Measurements from ENCODE around the gene NOL3.

The NOL3 gene

DNA sequence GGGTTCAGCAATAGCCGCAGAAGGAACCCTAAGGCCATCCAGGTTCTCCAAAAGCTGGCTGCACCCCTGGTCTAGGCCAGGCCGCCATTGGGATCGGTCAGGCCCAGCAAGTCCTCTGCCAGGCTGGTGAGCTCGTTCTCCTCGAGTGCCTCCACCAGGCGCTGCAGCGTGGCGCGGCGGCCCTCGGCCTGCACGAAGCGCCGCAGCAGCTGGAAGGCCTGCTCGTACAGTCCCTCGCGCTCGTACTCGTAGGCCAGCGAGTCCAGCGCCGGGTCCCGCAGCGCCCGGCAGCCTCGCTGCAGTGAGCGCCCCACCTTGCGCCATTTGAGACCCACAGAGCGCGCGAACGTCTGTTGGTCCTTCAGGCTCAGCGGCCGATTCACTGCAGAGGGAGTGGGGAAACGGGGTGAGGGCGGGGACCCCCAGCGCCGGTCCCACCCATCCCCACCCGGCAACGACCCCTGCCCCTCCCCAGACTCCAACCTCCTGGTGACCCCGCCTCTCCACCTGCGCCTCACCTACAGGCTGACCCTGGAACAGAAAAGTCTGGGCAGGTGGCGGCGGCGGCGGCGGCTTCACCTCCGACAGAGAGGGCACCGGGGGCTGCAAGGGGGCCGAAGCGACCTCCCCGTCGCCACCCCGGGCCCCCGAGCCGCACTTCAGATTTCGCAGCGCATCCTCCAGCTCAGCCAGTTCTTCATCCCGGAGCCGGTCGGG lies 15.6 kb upstream of the NOL3 start:
- H3K4me3 ChIP-seq (ENCODE audit: low read depth, low read length): no peak overlapping the region

- H3K4me3 ChIP-seq (ENCODE audit: low read depth, low read length): no peak overlapping the region
These were observed 14.8 kb upstream of the NOL3 start for GRCh38 chr16:67155295-67156142.

- H3K4me3 ChIP-seq (ENCODE audit: low read depth, low read length): no peak overlapping the region
These were observed 14.0 kb upstream of the NOL3 start for GRCh38 chr16:67156143-67156844.

- no peak overlapping the region for H3K4me3 ChIP-seq (ENCODE audit: low read depth, low read length)
These were observed 13.1 kb upstream of the NOL3 start for GRCh38 chr16:67157106-67157748.

DNA sequence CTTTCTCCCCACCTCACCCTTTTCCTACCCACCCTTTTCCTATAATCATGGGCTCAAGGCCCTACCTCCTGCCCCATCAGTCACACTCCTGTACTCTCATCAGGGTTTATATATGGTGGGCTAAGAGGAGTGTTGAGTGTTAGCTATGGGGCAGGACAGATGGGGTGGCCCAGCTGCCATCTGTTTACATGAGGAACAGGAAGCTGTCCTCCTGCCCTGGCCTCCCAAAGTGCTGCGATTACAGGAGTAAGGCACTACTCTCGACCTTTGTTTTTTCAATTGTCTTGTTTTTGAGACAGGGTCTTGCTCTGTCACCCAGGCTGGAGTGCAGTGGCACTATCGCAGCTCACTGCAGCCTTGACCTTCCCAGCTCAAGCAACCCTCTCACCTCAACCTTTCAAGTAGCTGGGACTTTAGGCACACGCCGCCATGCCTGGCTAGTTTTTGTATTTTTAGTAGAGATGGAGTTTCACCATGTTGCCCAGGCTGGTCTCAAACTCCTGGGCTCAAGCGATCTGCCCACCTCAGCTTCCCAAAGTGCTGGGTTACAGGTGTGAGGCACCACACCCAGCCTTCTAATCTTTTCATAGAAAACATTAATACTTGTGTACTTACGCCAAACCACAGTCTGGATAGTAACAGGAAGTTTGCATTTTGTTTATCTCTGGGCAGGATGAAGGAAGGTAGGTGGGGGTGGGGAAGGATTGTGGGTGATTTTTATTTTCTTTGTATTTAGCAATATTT lies 12.3 kb upstream of the NOL3 start:
- H3K4me3 ChIP-seq (ENCODE audit: low read depth, low read length): no peak overlapping the region

DNA sequence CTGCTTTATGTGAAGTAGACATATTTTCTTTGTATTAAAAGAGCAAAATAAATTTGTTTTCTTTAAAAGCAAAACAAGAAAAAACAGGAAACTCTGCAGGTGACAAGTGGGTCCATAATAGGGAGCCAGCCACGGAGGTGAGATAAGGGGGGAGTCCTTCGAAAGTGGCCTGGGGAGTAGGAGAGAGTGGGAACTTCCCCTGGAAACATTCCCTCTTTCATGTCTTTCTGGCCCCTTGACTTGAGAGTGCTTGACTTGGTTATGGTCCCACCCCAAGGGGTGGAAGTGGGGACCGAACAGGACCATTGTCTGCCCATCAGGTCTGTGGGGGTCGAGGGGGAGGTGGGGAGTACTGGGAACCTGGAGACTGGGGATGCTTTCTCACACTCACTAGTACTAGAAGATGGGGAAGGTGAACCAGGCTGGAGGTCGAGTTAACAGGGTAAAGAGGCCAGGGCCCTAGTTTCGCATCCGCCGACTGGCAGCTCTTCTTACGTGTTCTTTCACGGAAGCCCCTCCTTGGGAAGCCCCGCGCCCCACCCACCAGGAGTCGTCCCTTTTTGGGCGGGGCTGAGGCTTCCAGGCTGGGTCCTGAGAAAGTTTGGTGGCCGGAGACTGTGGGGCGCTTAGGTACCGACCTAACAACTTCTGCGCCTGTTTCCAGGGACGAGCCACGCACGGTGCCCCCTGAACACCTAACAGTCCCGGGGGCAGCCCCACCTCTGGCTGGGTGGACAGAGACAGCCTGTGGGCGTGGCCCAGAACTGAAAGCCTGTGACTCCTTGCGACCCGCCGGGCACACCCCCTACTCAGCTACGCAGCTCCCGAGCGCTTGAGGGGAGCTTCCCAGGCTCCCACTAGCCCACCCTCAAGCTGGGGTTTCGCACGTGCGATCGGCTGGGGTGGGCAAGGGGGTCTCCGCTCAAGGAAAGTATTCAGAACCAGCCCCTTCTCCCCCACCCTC lies 11.4 kb upstream of the NOL3 start:
- H3K4me3 ChIP-seq (ENCODE audit: low read depth, low read length): peak overlapping the region; percentile 36

DNA sequence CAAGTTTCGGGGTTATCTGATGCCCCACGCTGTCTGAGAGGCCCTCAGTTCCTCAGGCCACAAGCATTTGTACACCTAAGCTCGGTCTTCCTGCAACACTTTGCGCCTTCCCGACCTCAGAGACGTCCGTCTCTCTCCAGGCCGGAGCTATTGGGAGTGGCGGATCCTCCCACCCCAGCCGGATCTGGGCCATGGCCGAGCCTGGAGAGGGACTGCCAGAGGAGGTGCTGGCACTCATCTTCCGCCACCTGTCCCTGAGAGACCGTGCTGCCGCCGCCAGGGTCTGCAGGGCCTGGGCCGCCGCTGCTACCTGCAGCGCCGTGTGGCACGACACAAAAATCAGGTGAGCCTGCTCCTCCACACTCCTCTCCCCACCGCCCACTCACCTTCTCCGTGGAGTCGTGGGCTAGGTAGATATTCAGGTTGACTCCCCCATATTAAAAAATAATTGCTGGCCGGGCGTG lies 8.7 kb upstream of the NOL3 start:
- no peak overlapping the region for H3K4me3 ChIP-seq (ENCODE audit: low read depth, low read length)

- no peak overlapping the region for H3K4me3 ChIP-seq (ENCODE audit: low read depth, low read length)
These were observed 7.7 kb upstream of the NOL3 start for GRCh38 chr16:67162506-67163163.

DNA sequence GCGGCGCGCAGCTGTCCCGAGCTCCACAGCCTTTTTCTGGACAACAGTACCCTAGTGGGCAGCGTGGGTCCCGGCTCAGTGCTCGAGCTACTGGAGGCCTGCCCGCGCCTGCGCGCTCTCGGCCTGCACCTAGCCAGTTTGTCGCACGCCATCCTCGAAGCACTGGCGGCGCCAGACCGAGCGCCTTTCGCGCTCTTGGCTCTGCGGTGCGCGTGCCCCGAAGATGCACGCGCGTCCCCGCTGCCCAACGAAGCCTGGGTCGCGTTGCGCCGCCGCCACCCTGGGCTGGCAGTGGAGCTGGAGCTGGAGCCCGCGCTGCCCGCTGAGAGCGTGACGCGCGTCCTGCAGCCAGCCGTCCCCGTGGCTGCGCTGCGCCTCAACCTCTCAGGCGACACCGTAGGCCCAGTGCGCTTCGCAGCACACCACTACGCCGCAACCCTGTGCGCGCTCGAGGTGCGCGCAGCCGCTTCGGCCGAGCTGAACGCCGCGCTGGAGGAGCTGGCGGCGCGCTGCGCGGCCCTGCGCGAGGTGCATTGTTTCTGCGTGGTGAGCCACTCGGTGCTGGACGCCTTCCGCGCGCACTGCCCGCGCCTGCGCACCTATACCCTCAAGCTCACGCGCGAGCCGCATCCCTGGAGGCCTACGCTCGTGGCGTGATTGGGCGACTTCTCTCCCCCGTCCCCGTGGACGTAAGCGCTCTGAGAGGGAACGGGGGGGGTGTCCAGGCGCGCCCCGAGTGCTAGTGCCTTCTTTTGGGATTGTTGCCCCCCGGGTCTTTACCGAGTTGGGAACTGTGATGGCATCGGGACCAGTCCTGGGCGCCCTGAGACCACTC lies 7.0 kb upstream of the NOL3 start:
- H3K4me3 ChIP-seq (ENCODE audit: low read depth, low read length): no peak overlapping the region

- H3K4me3 ChIP-seq (ENCODE audit: low read depth, low read length): no peak overlapping the region
These were observed 6.3 kb upstream of the NOL3 start for GRCh38 chr16:67163999-67164558.

DNA sequence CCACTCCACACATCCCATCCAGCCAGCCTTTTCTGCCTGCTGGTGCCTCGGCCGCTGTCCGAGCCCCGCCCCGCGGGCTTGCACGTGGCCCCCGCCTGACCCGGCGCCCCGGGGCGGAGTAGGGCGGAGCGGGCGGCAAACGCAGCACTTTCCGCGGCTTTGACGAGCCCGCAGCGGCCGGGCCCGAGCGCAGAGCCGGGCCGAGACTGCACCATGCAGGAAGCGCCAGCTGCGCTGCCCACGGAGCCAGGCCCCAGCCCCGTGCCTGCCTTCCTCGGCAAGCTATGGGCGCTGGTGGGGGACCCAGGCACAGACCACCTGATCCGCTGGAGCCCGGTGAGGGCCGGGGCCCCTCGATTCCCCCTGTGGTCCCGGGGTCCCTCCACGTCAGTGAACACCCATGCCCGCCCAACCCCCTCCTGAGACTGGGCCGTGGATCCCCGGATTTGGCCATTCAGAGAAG lies 5.7 kb upstream of the NOL3 start, which contains the start of gene HSF4:
TSS of gene HSF4 (plus strand) at position 147 of the 463 bp plus-strand sequence. CDS start at position 214, 67 bp downstream.
- no peak within 1 kb of the TSS for H3K4me3 ChIP-seq (ENCODE audit: low read depth, low read length)

DNA sequence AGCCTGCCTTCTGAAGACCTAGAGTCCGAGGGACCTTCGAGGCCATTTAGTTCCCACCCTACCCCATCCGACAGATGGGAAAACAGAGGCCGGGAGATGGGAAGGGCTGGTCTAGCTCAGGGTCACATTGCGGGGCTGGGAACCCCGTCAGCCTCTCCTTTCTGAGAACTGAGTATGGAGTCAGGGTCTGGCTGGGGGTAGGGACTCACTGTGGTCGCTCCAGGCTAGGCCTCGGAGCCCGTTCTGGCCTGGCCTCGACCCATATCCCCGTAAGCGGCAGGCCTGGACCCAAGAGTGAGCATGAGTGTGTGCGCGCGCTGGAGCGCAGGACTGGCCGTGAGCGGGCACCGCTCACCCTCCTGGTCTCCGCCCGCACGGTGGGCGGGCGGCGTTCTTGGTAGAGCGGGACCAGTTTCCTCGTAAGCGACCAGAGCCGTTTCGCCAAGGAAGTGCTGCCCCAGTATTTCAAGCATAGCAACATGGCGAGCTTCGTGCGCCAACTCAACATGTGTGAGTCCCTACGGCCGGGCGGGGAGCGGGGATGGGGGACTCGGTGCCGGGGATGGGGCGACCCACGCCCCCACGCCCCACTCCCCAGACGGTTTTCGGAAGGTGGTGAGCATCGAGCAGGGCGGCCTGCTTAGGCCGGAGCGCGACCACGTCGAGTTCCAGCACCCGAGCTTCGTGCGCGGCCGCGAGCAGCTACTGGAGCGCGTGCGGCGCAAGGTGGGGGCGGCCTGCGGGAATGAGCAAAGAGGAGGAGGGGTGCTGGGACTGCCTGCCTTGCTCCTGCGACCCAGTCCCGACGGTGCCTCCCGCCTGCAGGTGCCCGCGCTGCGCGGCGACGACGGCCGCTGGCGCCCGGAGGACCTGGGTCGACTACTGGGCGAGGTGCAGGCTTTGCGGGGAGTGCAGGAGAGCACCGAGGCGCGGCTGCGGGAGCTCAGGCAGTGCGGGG lies 4.9 kb upstream of the NOL3 start:
- no peak overlapping the region for H3K4me3 ChIP-seq (ENCODE audit: low read depth, low read length)

DNA sequence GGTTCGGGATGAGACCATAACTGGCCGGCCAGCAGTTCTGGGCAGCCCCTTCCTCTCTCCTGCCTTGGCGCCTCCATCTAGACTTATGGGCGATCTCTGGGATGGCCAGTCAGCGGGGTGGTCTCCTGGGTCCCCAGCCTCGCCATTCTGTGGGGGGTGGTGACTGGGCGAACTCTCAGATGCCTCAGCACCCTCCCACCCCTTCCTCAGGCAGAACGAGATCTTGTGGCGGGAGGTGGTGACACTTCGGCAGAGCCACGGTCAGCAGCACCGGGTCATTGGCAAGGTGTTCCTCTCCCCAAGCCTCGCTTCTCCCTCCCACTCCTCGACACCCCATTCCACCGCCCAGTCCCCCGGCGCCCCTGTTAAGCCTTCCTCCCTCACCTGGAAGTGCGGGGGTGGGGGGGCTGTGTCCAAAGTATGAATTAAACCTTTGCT lies 4.2 kb upstream of the NOL3 start:
- no peak overlapping the region for H3K4me3 ChIP-seq (ENCODE audit: low read depth, low read length)

DNA sequence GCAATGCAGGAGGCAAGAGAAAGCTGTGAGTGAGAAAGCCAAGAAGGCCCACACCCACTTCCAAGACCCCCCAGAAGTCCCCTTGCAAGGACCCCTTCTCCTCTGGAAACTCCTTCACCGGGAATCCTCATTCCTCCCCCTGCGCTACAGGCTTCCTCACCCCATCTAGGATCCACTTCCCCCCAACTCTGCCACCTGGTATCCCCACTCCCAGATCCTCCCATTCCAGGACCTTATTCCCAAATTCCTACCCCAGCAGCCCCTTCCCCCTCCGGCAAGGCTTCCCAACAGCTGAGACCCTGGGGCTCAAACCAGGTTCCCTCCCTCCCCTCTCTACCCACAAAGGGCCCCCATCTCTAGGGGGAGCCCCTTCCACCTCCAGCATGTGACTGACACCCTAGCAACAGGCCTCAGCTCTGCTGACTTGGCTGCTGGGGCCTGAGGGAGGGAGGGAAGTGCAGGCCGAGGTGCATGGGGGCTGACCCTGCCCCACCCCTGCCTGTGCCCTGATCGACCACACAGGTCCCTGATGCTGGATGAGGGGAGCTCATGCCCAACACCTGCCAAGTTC lies 3.7 kb upstream of the NOL3 start:
- H3K4me3 ChIP-seq (ENCODE audit: low read depth, low read length): no peak overlapping the region

DNA sequence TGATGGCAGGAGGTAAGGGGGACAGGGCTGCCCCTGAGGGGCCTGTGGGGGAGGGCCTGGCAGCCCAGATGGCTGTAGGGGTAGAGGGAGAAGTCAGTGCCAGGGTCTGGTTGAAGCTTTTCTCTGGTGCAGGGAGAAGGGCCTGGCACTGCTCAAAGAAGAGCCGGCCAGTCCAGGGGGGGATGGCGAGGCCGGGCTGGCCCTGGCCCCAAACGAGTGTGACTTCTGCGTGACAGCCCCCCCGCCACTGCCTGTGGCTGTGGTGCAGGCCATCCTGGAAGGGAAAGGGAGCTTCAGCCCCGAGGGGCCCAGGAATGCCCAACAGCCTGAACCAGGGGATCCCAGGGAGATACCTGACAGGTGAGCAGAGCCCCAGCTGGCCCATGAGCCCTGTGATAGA lies 2.8 kb upstream of the NOL3 start:
- no peak overlapping the region for H3K4me3 ChIP-seq (ENCODE audit: low read depth, low read length)

- no peak overlapping the region for H3K4me3 ChIP-seq (ENCODE audit: low read depth, low read length)
These were observed 1.3 kb upstream of the NOL3 start for GRCh38 chr16:67169011-67169451.

Measured in iPS-11a (cell line).